Measurements from ENCODE around the gene KIF1B.

KIF1B gene

GRCh38 chr1:10236405-10237156 lies 26.2 kb downstream of the KIF1B start:
- DNase-seq = no peak

GRCh38 chr1:10237157-10237539 lies 26.8 kb downstream of the KIF1B start:
- no peak for DNase-seq

- DNase-seq = no peak
These were observed 31.8 kb downstream of the KIF1B start for GRCh38 chr1:10242135-10242534.

- DNase-seq = peak in 1 of 3 donors; percentile 27
These were observed 32.4 kb downstream of the KIF1B start for GRCh38 chr1:10242811-10243210.

- DNase-seq = no peak
These were observed 35.3 kb downstream of the KIF1B start for GRCh38 chr1:10245674-10246073.

GRCh38 chr1:10249808-10250457 lies 39.6 kb downstream of the KIF1B start:
- no peak for DNase-seq

GRCh38 chr1:10250663-10251062 lies 40.3 kb downstream of the KIF1B start:
- DNase-seq = no peak

GRCh38 chr1:10251325-10252108 lies 41.1 kb downstream of the KIF1B start:
- DNase-seq = peak; percentile 78 to 93 (median 92)

- peak in 1 of 3 donors; percentile 27 for DNase-seq
These were observed 42.1 kb downstream of the KIF1B start for GRCh38 chr1:10252508-10252907.

- DNase-seq = no peak
These were observed 42.8 kb downstream of the KIF1B start for GRCh38 chr1:10253149-10253548.

GRCh38 chr1:10253755-10254154 lies 43.4 kb downstream of the KIF1B start:
- peak; percentile 63 to 84 (median 74) for DNase-seq

- no peak for DNase-seq
These were observed 47.5 kb downstream of the KIF1B start for GRCh38 chr1:10257851-10258250.

- peak; percentile 29 to 57 (median 49) for DNase-seq
These were observed 49.2 kb downstream of the KIF1B start for GRCh38 chr1:10259547-10259946.

- DNase-seq = no peak
These were observed 53.2 kb downstream of the KIF1B start for GRCh38 chr1:10263450-10264082.

- no peak for DNase-seq
These were observed 54.7 kb downstream of the KIF1B start for GRCh38 chr1:10265027-10265426.

GRCh38 chr1:10265900-10266299 lies 55.5 kb downstream of the KIF1B start:
- DNase-seq = no peak

- DNase-seq = no peak
These were observed 56.9 kb downstream of the KIF1B start for GRCh38 chr1:10267319-10267718.

- DNase-seq = no peak
These were observed 57.6 kb downstream of the KIF1B start for GRCh38 chr1:10267921-10268320.

GRCh38 chr1:10271090-10271489 lies 60.7 kb downstream of the KIF1B start:
- no peak for DNase-seq

GRCh38 chr1:10271869-10272268 lies 61.5 kb downstream of the KIF1B start:
- DNase-seq = no peak

GRCh38 chr1:10272274-10272673 lies 61.9 kb downstream of the KIF1B start:
- DNase-seq = no peak

GRCh38 chr1:10278880-10279279 lies 68.5 kb downstream of the KIF1B start:
- DNase-seq = no peak

Measured in suppressor macrophage treated with lipopolysaccharide for 1 hour (primary cell).